Esophagus muscularis mucosa (tissue), 4 donors: Measurements from ENCODE around the gene S100A4. TPM values are rescaled to one million over a fixed set of nuclear protein-coding genes. Genes with fewer than 3 reads are reported as not detected.

ENCODE experiments used
- DNase-seq: peaks from one replicate; pipeline ENCODE4 v3.0.0-alpha.2; 2017; ENCODE audit errors: extremely low spot score
- H3K27ac ChIP-seq, 4 donors: fragments of 200-600 bp; sonication (generic); replicated peaks in 1 of 4; 1 replicate in 3 of 4; 2 replicates in 1 of 4; pipeline ENCODE4 v1.5.1; 2016 to 2019; ENCODE audit warnings: mild to moderate bottlenecking in 1 of 4
- H3K27me3 ChIP-seq, 4 donors: fragments of 200-600 bp; sonication (generic); one replicate each; pipeline versions ENCODE4 v1.5.1 to v1.6.0; 2016 to 2019
- H3K36me3 ChIP-seq, 4 donors: fragments of 200-600 bp; sonication (generic); one replicate each; pipeline ENCODE4 v1.5.1; 2016 to 2019
- H3K4me1 ChIP-seq, 4 donors: fragments of 200-600 bp; sonication (generic); one replicate each; pipeline ENCODE4 v1.5.1; 2016 to 2019
- H3K4me3 ChIP-seq, 4 donors: fragments of 200-600 bp; sonication (generic); 1 replicate in 2 of 4; 2 replicates in 2 of 4; pipeline ENCODE4 v1.5.1; 2016 to 2019; ENCODE audit warnings: mild to moderate bottlenecking in 4 of 4, moderate library complexity in 1 of 4
- H3K9me3 ChIP-seq, 4 donors: fragments of 200-600 bp; sonication (generic); 1 replicate in 3 of 4; 2 replicates in 1 of 4; pipeline ENCODE4 v1.5.1; 2016 to 2019
- CTCF ChIP-seq, 3 experiments: fragments of 200-600 bp in 2 of 3; fragments of 450-650 bp in 1 of 3; sonication (generic) in 2 of 3; IDR thresholded peaks; one replicate each; pipeline ENCODE4 v1.5.1; 2017 to 2019; ENCODE audit warnings: antibody characterized with exemption in 3 of 3, mild to moderate bottlenecking in 2 of 3, moderate library complexity in 1 of 3
- EP300 ChIP-seq: sonication (generic); formaldehyde crosslinking; IDR thresholded peaks from one replicate; pipeline ENCODE4 v1.6.1; 2017; ENCODE audit warnings: antibody characterized with exemption
- POLR2A ChIP-seq: fragments of 450-650 bp; IDR thresholded peaks from one replicate; pipeline ENCODE4 v1.6.1; 2017; ENCODE audit warnings: antibody characterized with exemption, moderate library complexity, mild to moderate bottlenecking, low read depth
- POLR2AphosphoS5 ChIP-seq, 2 donors: sonication (generic); formaldehyde crosslinking; IDR thresholded peaks; one replicate each; pipeline ENCODE4 v1.6.1; 2017; ENCODE audit warnings: antibody characterized with exemption in 2 of 2
- WGBS: methylation state at CpG from one replicate; pipeline ENCODE4 v1.1.5; 2018; 5-methylcytosine and 5-hydroxymethylcytosine counted together
- intact Hi-C: fragments of 100-400 bp; cut with DNase I; formaldehyde crosslinking; loops from one replicate; pipeline ENCODE4 v1.15.1; 2023
- total RNA-seq, 4 donors: library from RNA; depleted of rRNA; stranded (reverse); fragments of >200 nt; gene quantifications; one replicate each; pipeline versions ENCODE4 v1.1.0 to v1.2.1, GENCODE V29; 2016

Gene S100A4
- total RNA-seq, 4 donors from 2014 or later, result 154 to 362 (median 273) TPM

GRCh38 chr1:153536012-153536670 lies 9.5 kb downstream of the S100A4 start:
- H3K27me3 ChIP-seq, result no peaks in the 10 kb centered on the region
- WGBS, result under 1% methylated on average over 34 of the region's 38 CpGs
- peak overlapping the region; percentile 70 to 91 (median 85) for H3K4me3 ChIP-seq
- peak; percentile 98 for DNase-seq
- TF ChIP-seq POLR2A (no peak), POLR2AphosphoS5 (IDR thresholded peaks at IDR 0.05) (peak; percentile 88 to 97)
- peaks cover 34 to 56% (median 50%) of the 10 kb centered on the region in 4 donors for H3K4me1 ChIP-seq
- intact Hi-C loops, result no loop called here
- H3K27ac ChIP-seq, result peak overlapping the region; percentile 96 to 99 (median 97)
- no peaks in the 10 kb centered on the region for H3K9me3 ChIP-seq
- H3K36me3 ChIP-seq, result peaks cover 0 to 7% (median 3%) of the 10 kb centered on the region in 4 donors

GRCh38 chr1:153535242-153536011 lies 10.2 kb downstream of the S100A4 start, which contains the start of gene S100A6:
TSS of gene S100A6 (minus strand) at chr1:153535991. CDS start at chr1:153535339, 652 bp downstream.
- peaks cover 34 to 53% (median 47%) of the 10 kb centered on the region in 4 donors for H3K4me1 ChIP-seq
- DNase-seq, result no peak
- TF ChIP-seq EP300 (no peak), POLR2AphosphoS5 (IDR thresholded peaks at IDR 0.05) (peak; percentile 72 to 95), POLR2A (peak; percentile 52), CTCF (IDR thresholded peaks at IDR 0.05) (peak in 2 of 3 experiments; percentile 14 to 26)
- no peaks in the 10 kb centered on the region for H3K27me3 ChIP-seq
- no peaks in the 10 kb centered on the region for H3K9me3 ChIP-seq
- WGBS, result 8% methylated on average over 14 of the region's 18 CpGs
- peaks cover 0 to 7% (median 3%) of the 10 kb centered on the region in 4 donors for H3K36me3 ChIP-seq
- intact Hi-C loops, result no loop called here
- peak within 1 kb of the TSS; percentile 70 to 91 (median 85) for H3K4me3 ChIP-seq
- peak within 1 kb of the TSS; percentile 96 to 99 (median 97) for H3K27ac ChIP-seq

GRCh38 chr1:153534925-153535241 lies 10.7 kb downstream of the S100A4 start:
- H3K4me3 ChIP-seq, result peak overlapping the region; percentile 70 to 91 (median 85)
- DNase-seq, result no peak
- H3K4me1 ChIP-seq, result peaks cover 34 to 49% (median 47%) of the 10 kb centered on the region in 4 donors
- peak overlapping the region; percentile 96 to 99 (median 97) for H3K27ac ChIP-seq
- TF ChIP-seq POLR2A (no peak), CTCF (IDR thresholded peaks at IDR 0.05) (no peak)
- H3K27me3 ChIP-seq, result no peaks in the 10 kb centered on the region
- H3K36me3 ChIP-seq, result peaks cover 0 to 7% (median 3%) of the 10 kb centered on the region in 4 donors
- 71% methylated on average over 3 of the region's 3 CpGs for WGBS
- H3K9me3 ChIP-seq, result no peaks in the 10 kb centered on the region
- intact Hi-C loops, result loop anchor here (5.0 kb wide), 1 partner anchor 82 kb away; the partner anchor contains the start of gene S100A14

- 57% methylated on average over 7 of the region's 7 CpGs for WGBS
- peak overlapping the region; percentile 96 to 99 (median 97) for H3K27ac ChIP-seq
- intact Hi-C loops, result loop anchor here (5.0 kb wide), 1 partner anchor 83 kb away; the partner anchor contains the start of gene S100A14
- TF ChIP-seq CTCF (IDR thresholded peaks at IDR 0.05) (no peak), POLR2A (no peak), EP300 (no peak), POLR2AphosphoS5 (IDR thresholded peaks at IDR 0.05) (no peak)
- H3K4me3 ChIP-seq, result peak overlapping the region; percentile 70 to 91 (median 85)
- no peaks in the 10 kb centered on the region for H3K9me3 ChIP-seq
- peaks cover 0 to 7% (median 3%) of the 10 kb centered on the region in 4 donors for H3K36me3 ChIP-seq
- no peak for DNase-seq
- H3K4me1 ChIP-seq, result peaks cover 34 to 49% (median 47%) of the 10 kb centered on the region in 4 donors
- no peaks in the 10 kb centered on the region for H3K27me3 ChIP-seq
These were observed 11.2 kb downstream of the S100A4 start for GRCh38 chr1:153534226-153534924.
